NCI-H2107 (cell line): Measurements from ENCODE around the gene GBP2.
"Not testable (repeated sequence)": the region's sequence is repeated elsewhere in the genome, so short reads cannot be mapped to it uniquely, and the experiment has no call there.

Experiments used
- DNase-seq: peaks from one replicate; lab custom pipeline; 2025; lab: John Stamatoyannopoulos, UW

GBP2 gene, protein sequence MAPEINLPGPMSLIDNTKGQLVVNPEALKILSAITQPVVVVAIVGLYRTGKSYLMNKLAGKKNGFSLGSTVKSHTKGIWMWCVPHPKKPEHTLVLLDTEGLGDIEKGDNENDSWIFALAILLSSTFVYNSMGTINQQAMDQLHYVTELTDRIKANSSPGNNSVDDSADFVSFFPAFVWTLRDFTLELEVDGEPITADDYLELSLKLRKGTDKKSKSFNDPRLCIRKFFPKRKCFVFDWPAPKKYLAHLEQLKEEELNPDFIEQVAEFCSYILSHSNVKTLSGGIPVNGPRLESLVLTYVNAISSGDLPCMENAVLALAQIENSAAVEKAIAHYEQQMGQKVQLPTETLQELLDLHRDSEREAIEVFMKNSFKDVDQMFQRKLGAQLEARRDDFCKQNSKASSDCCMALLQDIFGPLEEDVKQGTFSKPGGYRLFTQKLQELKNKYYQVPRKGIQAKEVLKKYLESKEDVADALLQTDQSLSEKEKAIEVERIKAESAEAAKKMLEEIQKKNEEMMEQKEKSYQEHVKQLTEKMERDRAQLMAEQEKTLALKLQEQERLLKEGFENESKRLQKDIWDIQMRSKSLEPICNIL

DNA sequence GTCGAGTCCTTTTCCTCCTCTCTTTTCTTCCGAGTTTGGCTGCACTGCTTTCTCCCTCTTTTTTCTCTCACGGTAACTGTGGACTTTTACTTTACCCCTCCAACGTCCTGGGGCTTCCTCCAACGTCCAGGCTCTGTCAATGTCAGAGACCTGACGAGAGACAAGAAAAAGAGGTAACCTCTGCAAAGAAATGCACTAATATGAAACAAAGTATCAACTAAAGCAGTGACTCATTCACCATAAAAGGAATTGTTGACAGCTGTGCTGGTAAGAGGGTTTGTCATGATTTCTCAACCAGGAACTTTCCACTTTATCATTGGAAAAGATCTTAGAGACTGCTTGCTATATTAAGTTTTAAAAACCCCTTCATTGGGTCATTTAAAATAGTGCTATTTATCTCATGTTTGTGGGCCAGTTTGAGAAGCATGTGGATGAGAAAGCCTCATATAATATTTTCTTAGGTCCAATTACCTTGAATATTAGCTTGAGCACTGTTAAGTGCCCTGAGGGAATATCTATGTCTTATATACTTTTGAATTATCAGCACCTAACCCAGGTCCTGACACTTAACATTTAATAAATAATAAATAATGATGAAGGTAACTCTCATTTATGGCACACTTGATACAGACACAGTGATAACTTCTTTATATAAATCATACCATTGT is at the start of gene GBP2:
Gene GBP2, minus strand, starts transcription at position 202 of the 668 bp plus-strand sequence. CDS start 4,148 bp downstream, outside the sequence.
- DNase-seq = no peak

DNA sequence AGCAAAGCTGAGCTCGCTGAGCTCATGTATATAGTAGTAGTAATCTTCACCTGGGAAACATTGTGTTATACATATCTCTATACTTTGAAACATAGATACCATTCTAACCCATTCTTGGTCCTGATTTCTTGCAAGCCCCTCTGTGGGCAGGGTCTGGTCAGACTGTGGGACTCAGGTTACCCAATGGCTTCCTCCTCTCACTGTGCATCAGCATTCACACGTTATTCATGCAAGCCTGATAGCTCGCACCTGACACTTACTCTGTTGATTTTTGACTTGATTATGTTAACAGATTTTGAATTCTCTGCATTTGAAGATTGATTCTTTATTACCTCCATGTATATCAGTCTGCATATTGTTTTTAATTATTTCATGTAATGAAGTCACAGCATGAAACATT is 48.6 kb upstream of the GBP2 start:
- no peak for DNase-seq

DNA sequence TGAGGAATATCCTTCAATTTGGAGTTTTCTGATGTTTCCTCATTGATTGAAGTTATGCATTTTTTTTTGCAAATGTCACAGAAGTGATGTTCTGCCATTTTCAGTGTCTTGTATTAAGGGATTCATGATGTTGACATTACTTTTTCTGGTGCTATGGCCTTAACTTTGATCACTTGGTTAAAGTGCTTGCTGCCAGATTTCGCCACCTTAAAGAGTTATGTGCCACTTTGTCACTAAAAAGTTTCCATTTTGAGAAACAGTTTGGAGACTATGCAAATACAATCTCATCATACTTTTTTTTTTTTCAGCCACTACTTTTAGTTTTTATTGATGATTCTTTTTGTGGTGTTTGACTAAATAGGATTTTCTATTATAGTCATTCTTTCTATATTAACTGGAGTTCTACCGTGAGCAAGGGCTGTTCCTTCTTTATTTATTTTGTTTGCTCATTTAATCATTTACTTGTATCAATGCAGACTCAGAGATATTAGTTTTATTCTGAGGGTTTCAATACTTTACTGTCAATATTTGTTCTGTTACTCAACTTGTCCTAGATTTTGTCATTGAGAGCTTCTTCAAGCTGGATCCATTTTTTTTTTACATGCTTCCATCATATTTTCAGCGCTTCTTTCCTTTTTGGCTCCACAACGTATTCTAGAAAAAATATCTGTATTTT is 46.7 kb upstream of the GBP2 start:
- DNase-seq = no peak

DNA sequence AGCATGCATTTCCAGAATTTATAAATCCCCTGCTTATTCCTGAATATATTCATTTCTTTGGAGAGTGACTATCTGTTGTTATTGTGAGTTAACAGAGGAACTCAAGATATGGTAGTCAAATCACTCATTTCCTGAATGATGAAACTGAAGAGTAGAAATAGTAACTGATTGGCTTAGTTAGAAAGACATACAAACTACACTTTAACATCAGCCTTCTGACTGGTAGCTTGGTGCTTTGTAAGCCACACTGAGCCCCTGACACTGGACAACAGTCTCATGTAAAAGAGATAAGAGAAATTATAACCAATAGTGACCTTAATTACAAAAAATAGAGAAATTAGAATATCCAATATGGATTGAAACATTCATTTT is 45.1 kb upstream of the GBP2 start:
- DNase-seq = no peak

DNA sequence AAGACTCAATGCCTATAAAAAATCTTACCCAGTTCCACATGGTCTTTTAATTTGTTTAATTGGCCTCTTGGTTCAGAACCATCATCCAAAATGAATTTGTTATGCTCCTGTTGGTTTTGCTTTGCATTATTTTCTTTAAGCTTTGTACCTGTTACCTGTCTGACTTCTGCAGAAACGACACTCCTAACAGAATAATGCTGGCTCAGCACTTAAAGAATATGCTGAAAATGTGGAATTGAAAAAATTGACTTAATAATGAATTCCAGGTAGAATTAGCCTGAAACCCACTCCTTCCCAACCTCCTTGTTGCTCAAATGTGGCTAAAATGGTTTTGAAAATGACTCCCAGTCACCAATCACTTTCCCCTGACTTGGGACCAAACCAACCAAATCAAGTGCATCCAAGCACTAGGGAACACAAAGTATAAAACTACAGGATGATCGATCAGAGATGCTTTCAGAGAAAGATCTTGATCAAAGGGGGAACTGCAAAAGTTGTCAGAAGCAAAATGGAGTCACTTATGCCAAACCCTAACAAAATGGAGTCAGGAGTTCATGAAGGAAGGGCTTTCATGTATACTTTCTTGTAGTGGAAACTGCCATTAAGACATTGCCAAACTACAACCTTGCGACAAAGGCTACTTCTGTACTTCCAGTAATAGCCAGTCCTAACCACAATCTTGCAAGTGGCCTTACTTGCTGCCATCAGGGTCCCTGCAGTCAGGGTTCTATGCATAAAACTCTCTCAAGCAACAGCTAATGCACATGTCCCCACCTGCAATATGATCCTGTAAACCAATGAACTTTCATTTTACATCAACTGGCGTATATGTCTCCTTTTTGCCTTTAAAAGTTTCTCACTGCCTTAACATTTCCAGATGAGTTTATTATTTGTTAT is 44.5 kb upstream of the GBP2 start:
- DNase-seq = no peak

DNA sequence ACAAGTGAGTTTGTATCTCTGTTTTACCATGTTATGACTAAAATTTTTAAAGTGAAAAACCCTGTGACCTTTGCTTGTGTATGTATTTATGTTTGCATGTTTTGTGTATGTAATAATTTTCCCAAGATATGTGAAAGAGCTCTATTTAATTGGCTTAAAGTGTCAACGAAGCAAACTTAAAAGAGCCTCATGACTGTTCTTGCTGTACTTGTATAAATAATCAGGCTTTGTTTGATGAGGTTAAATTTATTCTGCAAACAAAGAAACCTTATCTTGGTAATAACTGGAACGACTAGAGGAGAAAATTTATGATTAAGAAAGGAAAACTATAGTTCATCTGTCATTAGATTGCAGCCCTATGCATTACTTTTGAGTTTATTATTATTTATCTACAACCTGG is 43.3 kb upstream of the GBP2 start:
- no peak for DNase-seq

DNA sequence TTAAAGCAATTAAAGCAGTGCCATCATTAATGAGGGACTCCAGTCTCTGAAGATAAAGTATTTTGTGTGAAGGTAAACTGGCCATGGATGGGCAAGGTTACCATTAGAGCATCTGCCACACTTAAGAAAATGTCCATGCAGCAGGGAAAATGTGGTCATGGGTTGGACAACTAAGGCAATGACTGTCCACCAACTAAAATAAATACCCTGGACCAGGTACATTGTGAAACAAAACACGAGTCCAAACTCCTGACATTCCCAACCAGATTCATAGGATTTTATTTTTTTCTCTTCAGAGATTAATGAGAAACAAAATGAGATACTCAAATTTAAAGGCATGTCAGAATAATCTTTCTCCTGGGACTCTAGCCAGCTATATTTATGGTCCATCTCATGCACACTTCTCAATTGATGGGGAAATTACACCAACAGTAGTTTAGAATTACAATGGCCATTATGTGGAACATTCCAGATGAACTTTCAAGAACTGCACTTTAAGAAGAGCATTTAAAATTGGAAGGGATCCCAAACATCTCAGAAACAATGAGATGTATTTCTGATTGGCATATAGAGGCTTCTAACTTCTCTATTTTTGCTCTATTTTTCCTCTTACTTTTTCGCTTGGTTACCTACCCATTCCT is 41.8 kb upstream of the GBP2 start:
- no peak for DNase-seq

DNA sequence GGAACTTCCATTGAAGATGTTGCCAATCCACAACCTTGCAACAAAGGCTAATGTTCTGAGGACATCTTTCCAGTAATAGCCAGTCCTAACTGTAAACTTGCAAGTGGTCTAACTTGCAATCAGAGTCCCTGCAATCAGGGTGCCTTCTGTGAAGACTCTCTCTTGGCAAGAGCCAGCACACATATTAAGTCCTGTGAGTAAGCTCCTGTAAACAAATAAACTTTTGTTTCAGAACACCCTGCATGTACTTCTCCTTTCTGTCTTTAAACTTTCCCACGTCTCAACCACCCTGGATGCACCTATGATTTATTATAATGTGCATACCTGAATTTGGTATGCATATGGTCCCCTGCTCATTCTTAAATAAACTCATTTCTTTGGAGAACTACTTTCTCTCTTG is 40.8 kb upstream of the GBP2 start:
- DNase-seq = no peak

DNA sequence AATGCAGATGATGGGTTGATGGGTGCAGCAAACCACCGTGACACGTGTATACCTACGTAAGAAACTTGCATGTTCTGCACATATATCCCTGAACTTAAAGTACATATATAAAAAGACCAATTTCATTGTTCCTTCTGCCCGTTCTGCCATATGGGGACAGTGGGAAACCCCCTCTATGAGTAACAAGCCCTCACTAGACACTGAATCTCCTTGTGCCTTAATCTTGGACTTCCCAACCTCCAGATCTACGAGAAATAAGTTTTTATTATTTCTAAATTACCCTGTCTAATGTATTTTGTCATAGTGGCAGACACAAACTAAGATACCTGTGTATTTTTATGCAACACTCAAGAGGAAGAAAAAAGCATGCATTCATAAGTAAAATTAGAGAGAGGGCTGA is 39.9 kb upstream of the GBP2 start:
- DNase-seq = no peak

DNA sequence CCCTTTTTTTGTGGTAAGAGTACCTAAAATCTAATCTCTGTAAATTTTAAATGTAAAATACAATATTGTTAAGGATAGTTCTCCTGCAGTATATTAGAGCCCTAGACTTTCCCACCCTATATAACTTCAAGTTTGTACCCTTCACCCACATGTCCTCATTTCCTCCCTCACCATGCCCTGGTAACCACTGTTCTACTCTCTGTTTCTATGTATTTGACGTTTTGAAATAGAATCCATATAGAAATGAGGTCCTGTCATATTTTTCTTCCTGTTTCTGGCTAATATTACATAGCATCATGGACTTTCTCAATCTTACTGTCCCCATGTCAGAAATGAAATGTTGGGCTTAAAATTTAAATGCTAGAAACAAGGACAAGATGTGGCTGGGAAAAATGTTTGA is 25.1 kb upstream of the GBP2 start:
- no peak for DNase-seq

DNA sequence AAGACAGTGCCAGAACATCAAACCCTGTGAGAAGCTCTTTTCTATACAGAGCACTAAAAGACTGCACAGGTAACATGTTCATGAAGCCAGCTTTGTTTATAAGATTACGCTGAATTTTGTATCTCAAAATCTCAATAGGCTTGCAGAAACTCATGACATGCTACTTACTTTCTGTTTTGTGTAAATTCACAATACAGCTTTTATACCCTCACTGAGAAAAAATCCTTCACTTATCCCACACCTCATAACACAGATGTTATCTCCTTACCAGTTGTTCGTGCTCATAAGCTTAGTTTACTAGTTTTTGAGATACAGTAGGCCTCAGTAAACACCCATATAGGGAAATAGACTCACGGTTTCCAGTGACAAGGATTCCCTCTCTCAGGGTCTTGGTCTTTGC is 24.1 kb upstream of the GBP2 start:
- no peak for DNase-seq

DNA sequence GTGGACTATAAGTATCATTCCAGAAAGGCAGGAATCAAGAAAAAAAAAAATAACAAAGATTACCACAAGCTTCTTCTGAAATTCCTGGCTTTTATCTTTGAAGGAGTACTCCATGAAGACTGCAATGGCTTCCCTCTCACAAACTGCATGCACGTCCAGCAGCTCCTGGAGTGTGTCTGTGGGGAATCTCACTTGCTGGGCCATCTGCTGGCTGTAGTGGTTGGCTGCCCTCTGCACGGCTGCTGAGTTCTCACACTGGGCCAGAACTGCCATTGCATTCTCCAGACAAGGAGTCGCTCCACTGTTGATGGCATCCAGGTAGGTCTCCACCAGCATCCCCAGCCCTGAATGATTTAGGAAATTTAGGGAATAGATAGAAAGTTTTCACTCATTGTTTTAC is 23.3 kb upstream of the GBP2 start:
- no peak for DNase-seq

DNA sequence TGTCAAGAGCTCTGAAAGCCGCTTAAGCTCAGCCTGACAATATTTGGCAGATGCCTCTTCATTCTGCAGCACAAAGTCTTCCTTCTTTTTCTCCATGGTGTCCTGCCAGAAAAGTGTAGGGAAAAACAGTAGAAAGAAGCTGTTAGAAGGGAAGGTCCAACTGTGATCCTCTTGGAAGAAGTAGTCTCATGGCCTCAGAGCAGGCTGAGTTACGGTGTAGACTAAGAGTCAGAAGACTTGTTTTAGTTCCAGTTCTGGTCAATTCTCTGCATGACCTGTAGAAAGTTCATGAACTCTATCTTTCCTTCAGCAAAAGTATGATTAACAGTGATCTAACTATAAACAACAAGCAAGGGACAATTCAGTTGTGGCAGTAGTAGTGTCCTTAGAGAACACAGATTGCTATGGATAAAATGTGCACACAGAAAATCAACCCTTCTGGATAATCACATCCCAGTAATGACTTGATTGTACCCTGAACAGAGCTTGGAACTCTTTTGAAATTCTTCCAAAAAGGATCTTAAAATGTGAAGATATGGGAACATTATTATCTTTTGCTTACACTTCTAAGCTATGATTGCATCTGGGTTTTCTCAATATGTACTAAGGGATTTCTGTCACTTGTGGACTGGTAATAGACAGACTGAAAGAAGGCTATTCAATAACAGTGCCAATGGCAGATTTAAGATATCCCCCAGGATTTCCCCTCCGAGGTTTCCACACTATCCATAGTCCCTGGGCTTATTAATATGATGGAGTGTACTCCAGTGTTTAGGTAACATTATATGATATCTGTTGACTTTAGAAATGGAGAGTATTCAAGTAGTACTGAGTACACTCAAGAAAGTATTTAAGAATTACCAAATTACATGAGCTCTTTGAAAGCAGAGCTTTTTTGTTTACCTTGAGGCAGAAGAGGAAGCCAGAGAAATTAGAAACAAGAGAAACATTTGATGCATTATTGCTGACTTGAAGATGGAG is 22.1 kb upstream of the GBP2 start:
- no peak for DNase-seq

DNA sequence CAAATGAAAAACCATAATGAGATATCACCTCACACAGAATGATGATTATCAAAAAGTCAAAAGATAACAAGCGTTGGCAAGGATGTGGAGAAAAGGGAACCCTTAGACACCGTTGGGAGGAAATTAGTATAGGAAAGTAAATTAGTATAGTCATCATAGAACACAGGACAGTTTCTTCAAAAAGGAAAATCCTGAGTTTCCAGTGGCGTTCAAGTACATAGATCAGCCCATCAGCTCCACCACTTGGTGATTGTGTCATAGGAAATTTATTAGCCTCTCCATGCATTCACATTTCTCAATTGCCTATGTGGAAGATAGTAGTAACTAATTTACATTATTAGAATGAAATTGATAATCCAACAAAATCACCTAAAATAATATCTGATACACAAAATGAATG is 20.8 kb upstream of the GBP2 start:
- DNase-seq = no peak

DNA sequence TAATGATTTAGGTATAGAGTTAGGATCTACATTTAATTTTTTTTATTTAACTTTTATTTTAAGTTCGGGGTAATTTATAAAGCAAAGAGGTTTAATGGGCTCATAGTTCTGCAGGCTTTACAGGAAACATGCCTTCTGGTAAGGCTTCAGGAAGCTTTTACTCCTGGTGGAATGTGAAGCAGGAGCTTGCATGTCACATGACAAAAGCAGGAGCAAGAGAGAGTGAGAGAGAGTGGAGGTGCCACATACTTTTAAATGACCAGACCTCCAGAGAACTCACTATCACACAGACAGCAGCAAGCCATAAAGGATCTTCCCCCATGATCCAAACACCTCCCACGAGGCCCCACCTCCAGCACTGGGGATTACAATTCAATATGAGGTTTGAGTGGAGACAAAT is 17.6 kb upstream of the GBP2 start:
- no peak for DNase-seq

DNA sequence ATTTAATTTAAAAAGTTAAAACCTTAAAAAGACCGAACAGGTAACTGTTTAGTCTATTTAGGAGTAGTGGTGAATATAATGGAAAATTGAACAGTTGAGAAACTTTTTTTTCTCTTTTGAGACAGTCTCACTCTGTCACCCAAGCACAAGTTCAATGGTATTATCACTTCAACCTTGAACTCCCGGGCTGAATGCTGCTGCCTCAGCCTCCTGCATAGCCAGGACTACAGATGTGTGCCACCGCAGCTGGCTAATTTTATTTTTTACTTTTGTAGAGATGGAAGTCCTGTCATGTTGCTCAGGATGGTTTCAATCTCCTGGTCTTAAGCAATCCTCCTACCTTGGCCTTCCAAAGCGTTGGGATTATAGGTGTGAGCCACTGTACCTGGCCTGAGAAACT is 16.2 kb upstream of the GBP2 start:
- no peak for DNase-seq

DNA sequence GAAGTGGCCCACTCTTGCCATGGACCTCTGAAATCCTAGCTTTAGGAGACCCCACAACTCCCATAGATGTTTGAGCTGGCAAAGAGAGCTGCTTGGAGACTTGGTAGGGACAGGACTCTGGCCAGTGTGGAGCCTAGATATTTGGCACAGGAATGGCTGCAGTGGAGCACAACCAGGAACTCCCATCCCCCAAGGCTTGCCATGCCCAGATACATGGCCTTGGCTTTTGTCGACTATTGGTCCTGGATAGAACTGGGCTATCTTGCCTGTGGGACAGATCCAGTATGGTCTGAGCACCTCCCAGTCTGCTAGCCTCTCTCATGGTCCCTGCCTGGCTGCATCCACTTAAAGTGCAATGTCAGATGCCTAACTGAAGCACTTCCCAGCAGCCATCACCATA is 7.8 kb upstream of the GBP2 start:
- no peak for DNase-seq

DNA sequence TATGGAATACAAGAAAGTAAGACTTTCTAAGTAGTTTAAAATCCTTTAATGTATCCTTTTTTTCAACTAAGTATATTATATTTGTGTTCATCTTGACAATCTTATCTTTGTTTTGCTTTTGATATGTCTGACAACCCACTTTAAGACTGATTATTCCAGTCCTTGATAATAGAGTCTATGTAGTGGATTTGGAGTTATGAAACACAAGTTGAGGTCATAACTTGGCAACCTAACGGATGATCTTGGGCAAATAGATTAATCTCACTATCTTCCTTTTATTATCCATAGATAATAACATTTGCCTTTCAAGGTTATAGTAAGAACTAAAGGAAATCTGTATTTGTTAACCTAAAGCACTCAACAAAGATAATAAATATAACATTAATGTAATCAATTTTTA is 4.8 kb upstream of the GBP2 start:
- DNase-seq = no peak

DNA sequence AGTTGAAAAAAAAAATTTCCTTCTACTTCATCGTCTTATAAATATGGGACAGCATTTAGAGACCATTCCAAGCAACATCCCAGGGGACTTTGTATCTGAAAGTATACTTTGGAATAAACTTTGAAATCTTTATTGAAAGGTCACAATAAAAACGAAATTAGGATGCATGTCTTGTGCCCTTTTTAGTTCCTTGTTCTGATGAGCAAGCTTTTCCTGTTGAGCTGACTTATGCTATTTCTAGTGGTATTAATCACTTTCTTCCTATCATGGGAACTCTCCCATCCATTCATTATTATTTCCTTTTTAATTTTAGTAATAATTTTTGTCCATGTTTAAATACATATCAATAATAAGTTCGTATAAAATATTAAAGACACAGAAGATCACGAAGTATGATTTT is 4.0 kb upstream of the GBP2 start:
- DNase-seq = no peak

DNA sequence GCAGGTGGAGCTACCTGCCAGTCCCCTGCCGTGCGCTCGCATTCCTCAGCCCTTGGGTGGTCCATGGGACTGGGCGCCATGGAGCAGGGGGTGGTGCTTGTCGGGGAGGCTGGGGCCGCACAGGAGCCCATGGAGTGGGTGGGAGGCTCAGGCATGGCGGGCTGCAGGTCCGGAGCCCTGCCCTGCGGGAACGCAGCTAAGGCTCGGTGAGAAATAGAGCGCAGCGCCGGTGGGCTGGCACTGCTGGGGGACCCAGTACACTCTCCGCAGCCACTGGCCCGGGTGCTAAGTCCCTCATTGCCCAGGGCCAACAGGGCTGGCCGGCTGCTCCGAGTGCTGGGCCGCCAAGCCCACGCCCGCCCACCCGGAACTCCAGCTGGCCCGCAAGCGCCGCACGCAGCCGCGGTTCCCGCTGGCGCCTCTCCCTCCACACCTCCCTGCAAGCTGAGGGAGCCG is 2.1 kb upstream of the GBP2 start:
- not testable (repeated sequence) for DNase-seq
